ENCODE measurements around the gene UQCRC1.

Gene UQCRC1

GRCh38 chr3:48571938-48572337 is 37.5 kb downstream of the UQCRC1 start:
- DNase-seq (ENCODE audit: low spot score): no peak

- no peak for DNase-seq (ENCODE audit: low spot score)
These were observed 39.5 kb downstream of the UQCRC1 start for GRCh38 chr3:48569808-48570450.

GRCh38 chr3:48569400-48569799 is 40.0 kb downstream of the UQCRC1 start:
- no peak for DNase-seq (ENCODE audit: low spot score)

- DNase-seq (ENCODE audit: low spot score): no peak
These were observed 41.0 kb downstream of the UQCRC1 start for GRCh38 chr3:48568476-48568875.

- DNase-seq (ENCODE audit: low spot score): no peak
These were observed 41.9 kb downstream of the UQCRC1 start for GRCh38 chr3:48567500-48567899.

- DNase-seq (ENCODE audit: low spot score): no peak
These were observed 42.4 kb downstream of the UQCRC1 start for GRCh38 chr3:48567090-48567489.

GRCh38 chr3:48566401-48566760 is 43.1 kb downstream of the UQCRC1 start:
- DNase-seq (ENCODE audit: low spot score): no peak

GRCh38 chr3:48565591-48566400 is 43.6 kb downstream of the UQCRC1 start:
- no peak for DNase-seq (ENCODE audit: low spot score)

- DNase-seq (ENCODE audit: low spot score): no peak
These were observed 44.3 kb downstream of the UQCRC1 start for GRCh38 chr3:48565186-48565585.

- no peak for DNase-seq (ENCODE audit: low spot score)
These were observed 44.8 kb downstream of the UQCRC1 start for GRCh38 chr3:48564667-48565066.

GRCh38 chr3:48564022-48564421 is 45.4 kb downstream of the UQCRC1 start:
- no peak for DNase-seq (ENCODE audit: low spot score)

GRCh38 chr3:48563382-48563918 is 46.0 kb downstream of the UQCRC1 start, which contains the start of gene UCN2:
TSS of gene UCN2 (minus strand) at chr3:48563781. CDS start at chr3:48563124, 657 bp downstream.
- no peak for DNase-seq (ENCODE audit: low spot score)

- DNase-seq (ENCODE audit: low spot score): no peak
These were observed 46.9 kb downstream of the UQCRC1 start for GRCh38 chr3:48562367-48563095.

- DNase-seq (ENCODE audit: low spot score): no peak
These were observed 48.3 kb downstream of the UQCRC1 start for GRCh38 chr3:48561045-48561736.

- no peak for DNase-seq (ENCODE audit: low spot score)
These were observed 48.8 kb downstream of the UQCRC1 start for GRCh38 chr3:48560648-48561018.

- DNase-seq (ENCODE audit: low spot score): no peak
These were observed 50.8 kb downstream of the UQCRC1 start for GRCh38 chr3:48558493-48559134.

GRCh38 chr3:48556796-48557626 is 52.4 kb downstream of the UQCRC1 start, which contains the start of gene PFKFB4:
TSS of gene PFKFB4 (minus strand) at chr3:48556803. CDS start at chr3:48556777, 26 bp downstream.
- peak; percentile 99 for DNase-seq (ENCODE audit: low spot score)

- peak; percentile 12 for DNase-seq (ENCODE audit: low spot score)
These were observed 53.3 kb downstream of the UQCRC1 start for GRCh38 chr3:48555949-48556795.

- DNase-seq (ENCODE audit: low spot score): peak; percentile 19
These were observed 54.1 kb downstream of the UQCRC1 start for GRCh38 chr3:48555231-48555948.

Measured in hematopoietic multipotent progenitor cell treated with erythropoietin and hydrocortisone succinate and interleukin-3 and kit ligand, for 17 days (in vitro differentiated cells).